GM23338 (cell line): ENCODE results near the gene RUNX3.
A peak's percentile ranks its signal among the peaks of the same experiment; 100 is the strongest.

Source experiments
- CREB1 ChIP-seq: fragments of 250-450 bp; sonication (Bioruptor Pico); IDR thresholded peaks from 2 replicates; pipeline ENCODE4 v1.5.0; 2020; ENCODE audit warnings: low read depth, mild to moderate bottlenecking, moderate library complexity
- EZH2 ChIP-seq: fragments of 200-600 bp; sonication (generic); IDR thresholded peaks from one replicate; pipeline ENCODE4 v1.8.0; 2017; ENCODE audit warnings: antibody characterized with exemption, mild to moderate bottlenecking, low read depth; ENCODE audit not compliant: unreplicated experiment
- EZH2phosphoT487 ChIP-seq: fragments of 200-600 bp; sonication (generic); IDR thresholded peaks from one replicate; pipeline ENCODE4 v1.8.1; 2018; ENCODE audit warnings: antibody characterized with exemption; ENCODE audit not compliant: unreplicated experiment
- JUNB ChIP-seq: IDR thresholded peaks from one replicate; pipeline ENCODE4 v1.6.1; 2016; ENCODE audit warnings: antibody characterized with exemption; ENCODE audit not compliant: unreplicated experiment
- NANOG ChIP-seq: IDR thresholded peaks from 2 replicates; pipeline ENCODE4 v1.6.1; 2016; ENCODE audit warnings: antibody characterized with exemption, borderline replicate concordance
- POLR2AphosphoS5 ChIP-seq: IDR thresholded peaks from 2 replicates; pipeline ENCODE4 v1.6.1; 2016; ENCODE audit warnings: antibody characterized with exemption, low read depth
- REST ChIP-seq: IDR thresholded peaks from one replicate; pipeline ENCODE4 v1.6.1; 2018; ENCODE audit warnings: antibody characterized with exemption; ENCODE audit not compliant: unreplicated experiment
- STAT1 ChIP-seq: IDR thresholded peaks from one replicate; pipeline ENCODE4 v1.6.1; 2016; ENCODE audit warnings: antibody characterized with exemption; ENCODE audit not compliant: unreplicated experiment
- ZNF114 ChIP-seq: fragments of 250-450 bp; sonication (Bioruptor Pico); IDR thresholded peaks from 2 replicates; pipeline ENCODE4 v1.5.0; 2020; ENCODE audit warnings: mild to moderate bottlenecking, moderate library complexity
- ZNF331 ChIP-seq: fragments of 250-450 bp; sonication (Bioruptor Pico); IDR thresholded peaks from 2 replicates; pipeline ENCODE4 v1.5.0; 2020; ENCODE audit warnings: low read depth, mild to moderate bottlenecking, moderate library complexity
- ZNF462 ChIP-seq: fragments of 250-450 bp; sonication (Bioruptor Pico); IDR thresholded peaks from 2 replicates; pipeline ENCODE4 v1.5.0; 2020; ENCODE audit warnings: mild to moderate bottlenecking, moderate library complexity
- TF ChIP-seq, protein P1 (sequence below), 2 experiments: fragments of 200-600 bp in 1 of 2; sonication (generic) in 1 of 2; conservative IDR thresholded peaks; 2 replicates each; pipeline versions ENCODE4 v1.5.1 to v1.6.1; 2016 to 2017; ENCODE audit warnings: antibody characterized with exemption in 2 of 2, low read depth in 2 of 2, mild to moderate bottlenecking in 2 of 2, moderate library complexity in 1 of 2
- TF ChIP-seq, protein P2 (sequence below): IDR thresholded peaks from 2 replicates; pipeline ENCODE4 v1.6.1; 2016; ENCODE audit warnings: antibody characterized with exemption

GRCh38 chr1:24932284-24932683, 2.2 kb upstream of the RUNX3 start:
- TF ChIP-seq EZH2phosphoT487 = no peak
- TF ChIP-seq, protein P1, sequence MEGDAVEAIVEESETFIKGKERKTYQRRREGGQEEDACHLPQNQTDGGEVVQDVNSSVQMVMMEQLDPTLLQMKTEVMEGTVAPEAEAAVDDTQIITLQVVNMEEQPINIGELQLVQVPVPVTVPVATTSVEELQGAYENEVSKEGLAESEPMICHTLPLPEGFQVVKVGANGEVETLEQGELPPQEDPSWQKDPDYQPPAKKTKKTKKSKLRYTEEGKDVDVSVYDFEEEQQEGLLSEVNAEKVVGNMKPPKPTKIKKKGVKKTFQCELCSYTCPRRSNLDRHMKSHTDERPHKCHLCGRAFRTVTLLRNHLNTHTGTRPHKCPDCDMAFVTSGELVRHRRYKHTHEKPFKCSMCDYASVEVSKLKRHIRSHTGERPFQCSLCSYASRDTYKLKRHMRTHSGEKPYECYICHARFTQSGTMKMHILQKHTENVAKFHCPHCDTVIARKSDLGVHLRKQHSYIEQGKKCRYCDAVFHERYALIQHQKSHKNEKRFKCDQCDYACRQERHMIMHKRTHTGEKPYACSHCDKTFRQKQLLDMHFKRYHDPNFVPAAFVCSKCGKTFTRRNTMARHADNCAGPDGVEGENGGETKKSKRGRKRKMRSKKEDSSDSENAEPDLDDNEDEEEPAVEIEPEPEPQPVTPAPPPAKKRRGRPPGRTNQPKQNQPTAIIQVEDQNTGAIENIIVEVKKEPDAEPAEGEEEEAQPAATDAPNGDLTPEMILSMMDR (conservative IDR thresholded peaks at IDR 0.05; ENCODE audit: low read depth in 2 of 2) = peak; percentile 14 to 71; a peak in 2 of 4 replicates
- no peak for TF ChIP-seq EZH2
- TF ChIP-seq POLR2AphosphoS5 = no peak
- TF ChIP-seq REST = no peak
- TF ChIP-seq NANOG = no peak
- TF ChIP-seq CREB1 (CRISPR knock-in tag) = no peak
- no peak for TF ChIP-seq ZNF331 (CRISPR knock-in tag)
- TF ChIP-seq JUNB = no peak
- TF ChIP-seq, protein P2, sequence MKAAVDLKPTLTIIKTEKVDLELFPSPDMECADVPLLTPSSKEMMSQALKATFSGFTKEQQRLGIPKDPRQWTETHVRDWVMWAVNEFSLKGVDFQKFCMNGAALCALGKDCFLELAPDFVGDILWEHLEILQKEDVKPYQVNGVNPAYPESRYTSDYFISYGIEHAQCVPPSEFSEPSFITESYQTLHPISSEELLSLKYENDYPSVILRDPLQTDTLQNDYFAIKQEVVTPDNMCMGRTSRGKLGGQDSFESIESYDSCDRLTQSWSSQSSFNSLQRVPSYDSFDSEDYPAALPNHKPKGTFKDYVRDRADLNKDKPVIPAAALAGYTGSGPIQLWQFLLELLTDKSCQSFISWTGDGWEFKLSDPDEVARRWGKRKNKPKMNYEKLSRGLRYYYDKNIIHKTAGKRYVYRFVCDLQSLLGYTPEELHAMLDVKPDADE = no peak
- no peak for TF ChIP-seq STAT1
- TF ChIP-seq ZNF462 (CRISPR knock-in tag) = no peak
- no peak for TF ChIP-seq ZNF114
